Measurements from ENCODE around the gene CLEC16A.

- no peak for TF ChIP-seq CTCF (IDR thresholded peaks at IDR 0.05)
- TF ChIP-seq POLR2A (IDR thresholded peaks at IDR 0.05) = no peak
Observed at GRCh38 chr16:10957771-10958482, 13.6 kb downstream of the CLEC16A start.

All from gastroesophageal sphincter (tissue), 3 donors.